ENCODE data around the gene SLC7A6.

Gene SLC7A6

GRCh38 chr16:68346892-68347480, 82.7 kb downstream of the SLC7A6 start:
- no peak for DNase-seq (ENCODE audit: low spot score)

- no peak for DNase-seq (ENCODE audit: low spot score)
Observed at GRCh38 chr16:68347605-68348004, 83.3 kb downstream of the SLC7A6 start.

- no peak for DNase-seq (ENCODE audit: low spot score)
Observed at GRCh38 chr16:68348639-68349445, 84.5 kb downstream of the SLC7A6 start.

- DNase-seq (ENCODE audit: low spot score), result no peak
Observed at GRCh38 chr16:68349838-68350410, 85.6 kb downstream of the SLC7A6 start.

GRCh38 chr16:68350813-68351350, 86.6 kb downstream of the SLC7A6 start:
- no peak for DNase-seq (ENCODE audit: low spot score)

Data from NAMALWA (cell line).